Fibroblast of the conjunctiva (primary cell): Measurements from ENCODE around the gene ANGPTL2.

ENCODE experiments used
- DNase-seq: peaks from one replicate; pipeline ENCODE4 v3.0.0-alpha.2; 2010; ENCODE audit warnings: low read depth

Gene ANGPTL2

DNA sequence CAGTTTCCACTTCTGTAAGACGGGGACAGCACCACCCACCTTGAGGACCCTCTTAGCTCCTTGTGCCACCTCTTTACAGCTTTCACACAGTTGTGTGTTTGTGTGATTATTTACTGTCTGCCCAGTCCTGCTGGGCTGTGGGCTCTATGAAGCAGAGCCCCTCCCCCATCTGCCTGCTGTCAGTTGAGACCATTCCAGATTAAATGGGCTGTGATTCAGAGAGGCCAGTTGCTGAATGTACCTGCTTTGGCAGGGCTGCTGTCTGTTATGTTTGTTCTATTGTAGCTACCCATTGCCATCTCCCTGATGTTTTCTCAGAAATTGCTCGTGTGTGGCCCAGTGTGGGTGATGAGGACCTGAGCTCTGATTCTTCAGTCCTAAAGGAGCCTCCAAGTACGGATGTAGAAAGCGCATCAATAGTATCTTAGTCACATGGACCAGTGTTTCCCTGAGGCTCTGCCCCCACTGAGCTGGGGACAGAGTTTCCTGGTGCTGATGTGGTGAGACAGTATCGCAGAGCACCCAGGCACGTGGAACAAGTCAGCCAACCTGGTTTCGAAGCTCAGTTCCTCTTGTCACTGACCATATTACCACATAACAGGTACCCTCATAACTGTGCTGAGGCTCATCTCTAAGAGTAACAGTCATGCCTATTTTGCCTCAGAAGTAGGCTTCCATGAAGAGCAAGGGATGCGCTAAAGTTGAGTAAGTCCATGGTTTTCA lies 3.7 kb downstream of the ANGPTL2 start:
- DNase-seq = no peak

DNA sequence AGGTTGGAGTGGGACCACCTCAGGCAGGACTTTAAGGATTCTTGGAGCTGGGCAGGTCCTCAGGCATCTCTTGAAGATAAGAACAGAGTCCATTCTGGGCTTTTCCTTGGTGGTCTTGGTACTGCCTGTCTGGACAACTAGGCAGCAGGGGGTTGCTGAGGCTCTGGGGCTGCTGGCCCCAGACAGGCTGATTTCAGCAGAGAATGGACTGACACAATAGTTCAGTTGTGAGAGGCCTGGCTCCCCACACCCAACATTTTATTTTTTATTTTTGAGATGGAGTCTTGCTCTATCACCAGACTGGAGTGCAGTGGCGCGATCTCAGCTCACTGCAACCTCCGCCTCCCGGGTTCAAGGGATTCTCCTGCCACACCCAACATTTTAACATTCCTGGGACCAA lies 4.6 kb downstream of the ANGPTL2 start:
- DNase-seq = no peak

DNA sequence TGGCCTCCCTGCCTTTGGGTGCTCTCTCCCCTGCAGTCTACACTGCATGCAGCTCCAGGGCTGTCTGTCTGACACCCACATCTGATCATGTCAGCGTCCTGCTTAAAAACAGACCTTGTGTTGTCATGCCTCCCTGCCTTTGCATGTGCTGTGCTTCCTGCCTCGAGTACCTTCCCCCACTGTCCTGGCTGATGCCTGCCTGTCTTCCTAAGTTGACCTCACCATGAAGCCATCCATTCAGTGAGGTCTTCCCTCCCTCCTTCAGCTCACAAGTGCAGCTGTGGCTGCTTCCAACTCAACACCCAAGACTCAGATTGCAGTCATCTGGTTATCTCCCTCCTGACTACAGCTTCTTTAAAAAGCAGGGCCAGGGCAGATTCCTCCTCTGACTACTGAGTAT lies 5.5 kb downstream of the ANGPTL2 start:
- DNase-seq = no peak

DNA sequence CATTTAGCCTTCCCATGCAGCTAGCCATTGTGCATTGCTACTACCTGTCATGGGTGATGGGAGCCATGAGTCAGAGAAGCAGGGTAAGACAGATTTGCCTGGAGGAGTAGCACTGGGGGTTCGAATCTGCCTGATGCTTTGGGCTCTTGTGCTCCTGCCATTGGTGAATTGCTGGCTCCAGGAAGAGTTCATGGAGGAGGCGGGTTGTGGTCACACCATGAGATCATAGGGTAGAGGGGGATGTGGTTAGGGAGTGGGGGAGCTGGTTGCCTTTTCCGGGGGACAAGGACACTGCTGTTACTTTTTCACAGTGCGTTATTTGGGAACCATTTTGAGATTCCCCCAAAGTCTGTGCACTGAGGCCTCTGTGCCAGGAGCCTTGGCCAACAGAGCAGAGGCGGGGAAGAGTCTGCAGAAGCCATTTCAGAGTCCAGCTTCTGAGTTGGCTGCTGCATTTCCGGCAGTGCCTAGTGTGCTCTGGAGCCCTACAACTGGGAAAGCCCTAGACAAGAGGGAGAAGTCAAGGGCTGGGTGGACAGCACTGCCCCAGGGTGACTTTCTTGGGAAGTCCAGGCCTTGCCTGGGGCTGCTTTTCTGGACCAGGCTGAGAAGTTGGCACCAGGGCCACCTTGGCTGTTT lies 6.2 kb downstream of the ANGPTL2 start:
- DNase-seq = no peak

DNA sequence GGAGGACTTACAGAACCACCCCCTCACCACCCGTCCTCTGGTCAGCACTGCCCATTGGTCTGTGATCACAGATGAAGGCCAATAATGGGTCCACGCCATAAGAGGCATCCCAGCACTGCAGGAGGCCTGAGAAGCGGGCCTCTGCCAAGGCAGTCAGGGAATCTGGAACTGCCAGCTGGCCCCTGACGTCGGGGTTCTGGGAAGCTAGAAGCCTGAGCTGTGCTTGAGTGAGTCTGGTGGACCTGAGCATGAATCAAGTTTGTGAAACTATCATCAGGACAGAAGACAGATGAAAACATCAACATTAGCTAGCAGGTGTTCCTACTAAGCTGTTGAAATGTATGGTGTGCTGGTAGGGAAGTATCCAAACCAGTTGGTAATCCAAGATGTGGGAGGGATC lies 7.8 kb downstream of the ANGPTL2 start:
- DNase-seq = no peak

DNA sequence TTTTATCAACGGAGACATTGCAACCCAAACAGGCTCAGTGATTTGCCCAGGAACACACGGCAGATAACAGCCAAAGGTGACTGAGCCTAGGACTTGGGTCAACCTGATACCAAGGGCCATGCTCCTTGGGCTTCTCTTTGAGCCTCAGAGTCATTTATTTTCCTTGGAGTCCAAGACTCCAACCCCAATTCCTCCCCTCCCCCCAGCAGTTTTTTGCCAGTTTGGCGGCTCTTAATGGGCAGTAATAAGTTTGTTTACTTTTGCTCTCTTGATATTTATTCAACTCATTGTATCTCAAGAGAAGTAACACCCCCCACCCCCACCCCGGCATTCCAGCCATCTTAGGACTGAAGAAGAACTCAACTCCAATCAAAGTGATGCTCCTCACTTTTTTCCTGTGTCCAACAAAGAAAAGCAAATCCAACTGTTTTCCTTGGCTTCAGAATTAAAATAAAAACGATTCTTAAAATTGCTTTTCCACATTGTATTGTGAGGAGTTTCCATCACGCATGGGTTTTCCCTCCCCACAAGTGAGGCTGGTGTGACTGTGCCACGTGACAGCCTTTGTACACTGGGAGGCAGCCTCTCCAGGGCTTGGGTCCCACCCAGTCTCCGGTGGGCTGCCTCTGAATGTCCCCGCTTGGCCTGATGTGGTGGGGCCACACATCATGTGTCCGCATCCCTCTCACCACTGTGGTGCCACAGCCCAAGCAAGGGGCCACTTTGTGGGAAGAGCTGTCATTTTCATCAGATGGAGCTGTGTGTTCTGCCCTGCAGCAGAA lies 9.1 kb downstream of the ANGPTL2 start:
- DNase-seq = no peak

DNA sequence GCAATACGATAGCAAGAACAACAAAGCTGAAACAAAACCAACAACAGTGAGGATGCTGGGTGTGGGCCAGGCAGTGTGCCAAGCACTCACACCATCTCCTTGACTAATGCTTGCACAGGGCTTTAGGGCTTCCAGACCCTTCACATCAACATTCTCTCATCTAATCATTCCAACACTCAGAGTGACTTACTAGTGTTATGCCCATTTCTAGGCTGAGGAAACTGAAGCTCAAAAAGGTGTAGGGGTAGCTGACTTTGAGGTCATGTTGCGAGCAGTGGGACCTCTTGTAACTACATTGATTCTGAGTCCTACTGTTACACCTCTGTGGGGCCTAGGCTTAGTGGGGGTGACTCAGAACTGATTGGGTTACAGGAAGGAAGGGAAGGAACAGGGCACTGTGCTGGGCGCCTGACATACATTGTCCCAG lies 9.7 kb downstream of the ANGPTL2 start:
- no peak for DNase-seq

DNA sequence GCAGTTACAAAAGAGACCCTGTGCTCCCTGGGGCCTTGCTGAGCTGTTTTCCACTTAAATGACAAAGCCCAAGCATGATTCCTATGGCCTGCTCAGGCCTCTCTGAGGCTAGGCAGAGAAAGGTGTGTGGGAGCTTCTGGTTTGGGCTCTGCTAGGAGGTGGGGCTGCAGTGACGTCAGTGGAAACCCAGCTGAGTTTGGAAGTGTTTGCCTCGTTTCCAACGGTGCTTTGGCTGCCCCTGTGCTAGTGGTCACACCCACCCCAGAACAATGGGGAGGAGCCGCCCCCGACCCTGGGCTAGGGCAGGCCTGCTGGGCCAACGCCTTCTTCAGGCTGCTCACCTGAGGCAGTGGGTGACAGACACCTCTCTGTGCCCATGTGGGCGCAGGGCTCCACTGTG lies 10.4 kb downstream of the ANGPTL2 start:
- DNase-seq = no peak

DNA sequence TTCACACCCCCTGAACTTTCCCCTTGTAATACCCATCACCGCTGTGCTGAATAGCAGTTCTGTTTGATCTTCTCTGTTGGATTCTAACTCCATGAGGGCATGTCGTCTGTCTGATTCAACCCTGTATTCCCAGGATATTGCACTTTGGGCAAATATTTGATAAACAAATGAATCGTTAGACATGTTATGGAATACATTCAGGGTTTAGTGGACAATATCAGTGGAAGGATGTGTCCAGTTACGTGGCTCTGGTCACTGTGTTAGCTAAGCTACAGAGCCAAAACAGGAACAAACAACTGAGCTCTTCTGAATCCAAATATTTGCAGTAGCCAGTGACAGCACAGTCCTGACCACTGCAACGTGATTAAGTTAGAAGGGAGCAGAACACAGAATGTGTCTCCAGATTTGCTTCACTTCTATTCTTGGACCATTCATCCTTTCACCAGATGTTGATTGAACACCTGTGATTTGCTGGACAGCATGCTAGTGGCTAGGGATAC lies 13.2 kb downstream of the ANGPTL2 start:
- no peak for DNase-seq

DNA sequence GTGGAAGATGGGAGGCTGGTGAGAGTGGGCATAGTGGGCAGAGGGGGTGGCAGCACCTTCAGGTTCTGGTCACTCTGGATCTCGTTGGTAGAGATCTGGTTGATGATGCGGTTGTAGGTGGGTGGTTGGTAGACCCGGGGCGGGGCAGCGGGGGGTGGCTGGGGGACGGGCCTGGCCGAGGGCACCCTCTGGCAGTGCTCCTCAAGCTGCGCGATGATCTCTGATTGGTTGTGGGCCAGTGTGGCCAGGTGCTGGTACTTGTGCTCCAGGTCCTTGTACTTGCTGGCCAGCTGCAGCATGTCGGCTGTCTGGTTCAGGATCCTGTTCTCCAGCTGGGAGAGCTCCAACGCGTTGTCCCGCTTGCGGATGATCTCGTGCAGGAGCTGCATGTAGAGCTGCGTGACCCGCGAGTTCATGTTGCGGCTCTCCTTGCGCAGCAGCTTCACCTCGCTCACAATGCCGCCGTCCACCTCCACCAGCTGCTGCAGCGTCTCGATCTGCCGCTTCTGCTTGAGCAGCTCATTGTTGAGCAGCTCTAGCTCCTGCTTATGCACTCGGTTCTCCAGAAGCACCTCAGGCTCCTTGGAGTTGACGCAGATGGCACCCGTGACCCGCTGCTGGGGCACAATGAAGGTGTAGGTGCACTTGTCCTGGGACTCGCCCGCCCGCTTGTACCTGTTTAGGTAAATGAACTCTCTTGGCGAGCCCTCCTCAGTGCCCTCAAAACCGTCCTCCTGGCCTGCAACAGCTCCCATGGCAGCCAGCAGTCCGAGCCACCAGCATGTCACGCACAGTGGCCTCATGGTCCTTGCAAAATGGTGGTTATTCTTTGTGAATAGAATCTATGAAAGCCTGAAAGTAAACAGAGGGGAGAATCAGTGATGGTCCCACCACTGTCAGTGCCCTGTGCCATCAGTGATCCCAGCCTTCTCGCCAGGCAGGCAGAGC lies 14.2 kb downstream of the ANGPTL2 start:
- no peak for DNase-seq

DNA sequence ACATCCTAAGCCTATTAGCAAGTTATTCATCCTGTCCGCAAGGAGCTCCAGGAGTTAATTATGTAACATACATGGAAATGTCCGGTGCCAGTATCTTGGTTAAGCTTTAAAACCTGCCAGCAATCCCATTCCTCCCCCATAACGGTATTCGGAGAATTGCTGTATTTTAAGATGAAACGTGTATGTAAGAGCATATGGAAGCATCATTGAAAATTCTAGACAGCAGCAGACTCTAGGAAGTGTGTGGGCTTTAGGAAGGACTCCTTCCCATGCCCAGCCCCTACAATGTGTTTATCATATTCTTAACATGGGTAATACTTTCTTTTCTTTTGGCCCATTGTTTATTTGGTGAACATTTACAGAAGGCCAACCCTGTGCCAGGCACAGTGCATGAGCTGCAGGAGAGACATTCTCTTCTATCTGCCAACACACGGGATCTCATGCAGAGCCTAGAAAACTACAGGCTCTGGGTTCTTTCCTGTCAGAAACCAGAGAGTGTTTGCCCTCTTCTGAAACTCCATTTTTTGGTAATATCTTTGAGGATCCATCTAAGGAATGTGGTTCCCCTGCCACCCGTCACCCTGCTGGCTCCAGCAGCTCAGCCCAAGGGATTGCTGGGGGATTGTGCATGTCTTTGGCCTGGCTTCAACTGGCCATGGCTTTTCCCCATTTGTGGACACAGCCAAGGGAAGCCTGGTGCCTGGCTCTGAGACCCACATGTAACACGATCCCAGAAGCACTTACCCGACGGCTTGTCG lies 15.1 kb downstream of the ANGPTL2 start:
- DNase-seq = no peak

DNA sequence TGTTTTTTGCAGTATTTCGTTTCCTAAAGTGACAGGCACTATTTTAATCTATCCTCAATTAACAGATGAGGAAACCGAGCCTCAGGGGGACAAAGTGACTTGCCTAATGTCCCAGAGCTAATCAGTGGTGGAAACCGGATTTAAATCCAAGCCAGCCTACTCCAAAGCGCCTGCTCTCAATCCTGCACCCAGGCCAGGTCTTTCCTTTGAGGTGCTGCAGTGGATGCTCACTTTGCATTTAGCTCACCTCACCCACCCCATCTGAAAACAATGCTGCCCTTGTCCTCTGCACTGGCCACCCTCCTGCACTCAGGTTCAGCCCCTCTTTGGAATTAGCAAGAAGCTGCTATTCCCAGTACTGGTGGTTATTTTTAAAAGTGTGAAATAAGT lies 16.0 kb downstream of the ANGPTL2 start:
- DNase-seq = no peak

DNA sequence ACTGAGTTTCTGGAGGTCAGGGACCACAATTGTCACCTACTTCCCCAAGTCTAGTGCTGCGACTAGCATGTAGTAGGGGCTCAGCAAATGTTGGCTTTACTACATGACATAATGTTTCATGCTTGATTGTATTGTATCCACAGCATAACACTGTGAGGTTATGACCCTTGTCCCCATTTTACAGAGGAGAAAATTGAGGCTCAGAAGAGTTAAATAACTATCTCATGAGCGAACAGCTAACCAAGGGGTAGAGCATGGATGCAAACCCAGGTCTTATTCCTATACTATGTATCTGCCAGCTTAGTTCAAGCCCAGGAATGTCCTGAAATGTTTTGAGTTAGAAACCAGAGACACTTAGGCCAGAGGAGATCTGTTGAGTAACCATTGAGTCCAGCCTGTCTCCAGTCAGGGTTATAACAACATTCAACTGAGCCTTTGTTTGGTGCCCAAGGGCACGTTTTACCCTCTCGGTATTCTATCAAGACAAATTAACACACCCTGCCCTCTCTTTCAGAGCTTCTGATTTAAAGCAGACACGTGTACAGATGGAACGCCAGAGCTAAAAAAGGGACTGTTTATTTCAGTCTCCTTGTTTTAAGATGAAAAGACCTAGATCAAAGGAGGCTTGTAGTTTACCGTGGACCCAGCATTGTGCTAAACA lies 16.5 kb downstream of the ANGPTL2 start:
- no peak for DNase-seq

DNA sequence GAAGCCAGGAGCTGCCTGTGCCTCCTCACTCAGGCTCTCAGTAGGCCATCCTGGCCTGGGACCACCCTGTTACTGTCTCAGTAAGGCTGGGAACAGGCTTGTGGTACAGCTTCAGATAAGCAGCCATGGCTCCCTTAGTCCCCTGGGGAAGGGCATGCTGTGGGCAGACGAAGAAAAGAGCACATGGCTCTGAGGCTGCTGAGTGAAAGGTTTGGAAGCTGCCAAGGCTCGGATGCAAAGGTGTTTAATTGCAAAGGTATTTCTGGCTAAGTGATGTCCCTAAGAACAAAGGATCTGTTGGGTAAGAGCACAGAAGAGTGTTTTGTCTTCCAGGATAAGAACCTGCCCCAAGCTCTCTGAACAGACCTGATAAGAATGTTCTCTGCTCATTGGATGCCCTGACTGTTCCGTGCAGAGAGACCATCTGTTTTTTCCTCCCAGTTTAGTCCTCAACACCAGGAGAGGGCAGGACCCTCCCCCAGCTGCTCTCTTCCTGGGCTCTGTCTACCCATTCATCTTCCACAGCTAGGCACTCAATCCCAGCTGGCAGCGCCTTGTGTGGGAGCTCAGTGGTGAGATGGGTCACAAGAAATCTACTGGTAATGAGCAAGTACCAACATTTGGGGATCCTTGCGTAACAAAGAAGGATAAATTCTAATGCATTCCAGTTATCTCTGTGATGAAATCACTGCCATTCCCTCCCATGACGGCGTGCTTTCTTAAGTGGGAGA lies 17.7 kb downstream of the ANGPTL2 start:
- no peak for DNase-seq

DNA sequence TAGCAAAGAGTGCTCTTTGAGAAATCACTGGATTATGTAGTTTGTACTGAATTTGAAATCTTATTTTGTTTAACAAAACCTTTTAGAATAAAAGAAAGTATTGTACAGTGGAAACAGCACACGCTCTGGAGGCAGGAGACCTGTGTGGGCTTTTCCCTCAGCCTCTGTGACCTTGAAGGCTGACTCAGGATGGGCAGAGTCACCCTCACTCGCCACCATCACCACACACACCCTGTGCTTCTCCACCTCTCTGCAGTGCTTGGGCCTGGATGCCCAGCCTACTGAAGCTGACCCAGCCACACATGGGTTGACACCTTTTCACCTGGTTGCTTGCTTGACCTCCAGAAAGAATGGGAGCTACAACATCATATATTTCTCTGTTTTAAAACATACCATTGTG lies 19.6 kb downstream of the ANGPTL2 start:
- no peak for DNase-seq

DNA sequence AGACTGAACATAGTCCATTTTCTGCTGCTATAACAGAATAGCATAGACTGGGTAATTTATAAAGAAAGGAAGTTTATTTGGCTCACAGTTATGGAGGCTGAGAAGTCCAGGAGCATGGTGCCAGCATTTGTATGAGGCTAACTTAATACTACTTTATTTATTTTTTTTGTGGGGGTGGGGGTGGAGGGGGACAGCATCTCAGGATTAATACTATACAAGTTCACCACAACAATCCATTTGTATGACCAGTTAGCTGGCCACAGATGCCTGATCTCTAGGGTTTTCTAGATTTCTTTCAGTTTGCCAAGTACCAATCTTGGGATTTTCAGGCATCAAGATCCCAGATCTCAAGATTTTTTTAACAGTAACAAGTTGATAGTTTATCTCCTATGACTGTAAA lies 20.3 kb downstream of the ANGPTL2 start:
- DNase-seq = no peak

DNA sequence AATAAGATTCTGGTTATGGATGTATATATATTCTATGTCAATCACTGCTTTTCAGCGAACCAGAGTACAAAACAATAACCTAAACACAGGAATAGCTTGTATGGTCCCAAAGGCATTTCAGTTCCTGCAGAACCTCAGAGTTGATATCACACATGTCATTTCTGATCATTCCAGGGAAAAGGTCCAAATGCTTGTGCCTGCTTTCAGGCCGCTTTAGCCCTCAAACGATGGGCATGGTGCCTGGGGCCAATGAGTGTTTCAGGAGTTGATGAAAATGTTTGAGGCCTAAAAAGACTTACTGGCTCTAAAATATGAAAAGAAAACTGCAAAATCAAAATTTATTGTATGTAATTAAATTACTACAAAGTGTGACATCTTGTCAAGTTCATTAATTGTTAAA lies 22.8 kb downstream of the ANGPTL2 start:
- no peak for DNase-seq

DNA sequence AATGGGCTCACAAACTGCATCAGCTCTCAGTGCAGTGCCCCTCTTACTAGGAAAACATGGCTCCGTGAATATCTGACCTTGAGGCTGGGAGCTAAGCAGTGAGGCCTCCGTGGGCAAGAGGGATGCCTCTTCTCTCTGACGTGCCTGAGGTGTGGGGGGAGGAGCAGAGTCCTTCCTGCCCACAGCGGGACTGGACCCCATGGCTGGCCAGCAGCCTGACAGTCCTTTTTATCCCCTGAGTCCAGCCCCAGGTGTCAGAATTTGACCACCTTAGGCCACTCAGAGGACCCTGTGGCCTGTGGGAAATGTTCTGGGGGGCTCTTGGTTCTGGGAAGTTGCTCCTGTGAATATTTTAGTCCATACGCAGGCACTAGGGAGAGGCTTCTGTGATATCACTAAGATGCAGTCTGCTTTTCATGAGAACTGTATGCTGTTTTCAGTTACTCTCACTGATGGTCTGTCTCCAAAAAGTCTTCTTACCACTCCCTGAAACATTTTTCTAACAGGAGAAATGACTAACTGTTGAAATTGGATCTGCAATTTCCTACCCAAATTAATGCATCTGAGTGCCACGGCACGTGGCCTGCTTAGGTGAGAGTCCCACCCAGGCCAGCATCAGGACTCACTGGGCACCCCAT lies 23.4 kb downstream of the ANGPTL2 start:
- DNase-seq = no peak

DNA sequence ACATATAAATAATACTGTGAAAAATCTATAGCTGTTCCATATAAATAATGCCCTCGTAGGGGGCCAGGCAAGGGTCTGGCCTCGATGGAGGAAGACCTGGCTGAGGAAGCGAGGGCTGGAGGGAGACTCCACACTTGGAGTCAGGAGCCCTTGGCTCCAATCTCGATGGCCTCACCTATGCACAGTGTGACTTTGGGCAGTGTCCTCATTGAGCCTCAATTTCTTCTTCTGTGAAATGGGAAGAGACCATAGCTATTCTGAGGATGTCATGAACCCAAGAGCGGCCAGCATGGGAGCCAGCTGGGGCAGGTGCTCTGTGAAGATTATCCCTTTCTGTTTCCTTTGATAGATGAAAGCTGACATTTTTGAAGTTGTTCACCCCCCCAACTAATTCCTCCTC lies 24.8 kb downstream of the ANGPTL2 start:
- DNase-seq = no peak
